SU-DHL-6 (cell line): ENCODE data around the gene PDLIM5.
"Not testable (repeated sequence)": the region's sequence is repeated elsewhere in the genome, so short reads cannot be mapped to it uniquely, and the experiment has no call there.

Experiments used
- H2AFZ ChIP-seq: fragments of 200-600 bp; sonication (generic); 2 replicates; pipeline ENCODE4 v1.6.1; 2014; ENCODE audit warnings: low read depth, mild to moderate bottlenecking, moderate library complexity, mixed read lengths, antibody characterized with exemption, low read length; ENCODE audit not compliant: severe bottlenecking
- H3F3A ChIP-seq: fragments of 200-600 bp; shearing (Covaris generic); 2 replicates; pipeline ENCODE4 v1.6.0; 2016; ENCODE audit warnings: antibody characterized with exemption, mild to moderate bottlenecking; ENCODE audit not compliant: insufficient read depth
- H3K27ac ChIP-seq: fragments of 200-600 bp; sonication (generic); 2 replicates; pipeline ENCODE4 v1.5.1; 2016; ENCODE audit warnings: low read depth, mild to moderate bottlenecking, low read length, moderate library complexity, mixed read lengths
- H3K27me3 ChIP-seq: fragments of 200-600 bp; sonication (generic), shearing (Covaris generic); 2 replicates; pipeline ENCODE4 v1.6.0; 2014; ENCODE audit warnings: mild to moderate bottlenecking, low read length
- H3K36me3 ChIP-seq: fragments of 200-600 bp; sonication (generic); 2 replicates; pipeline ENCODE4 v1.6.1; 2014; ENCODE audit warnings: mild to moderate bottlenecking, low read length, mixed read lengths
- H3K4me2 ChIP-seq: fragments of 300-600, 200-600 bp; shearing (Covaris generic), sonication (generic); 2 replicates; pipeline ENCODE4 v1.6.0; 2014; ENCODE audit warnings: low read length, low read depth, mild to moderate bottlenecking; ENCODE audit not compliant: poor library complexity, severe bottlenecking
- H3K4me3 ChIP-seq: fragments of 200-600 bp; sonication (generic); 2 replicates; pipeline ENCODE4 v1.5.1; 2014; ENCODE audit warnings: antibody characterized with exemption, low read length, mild to moderate bottlenecking, mixed read lengths; ENCODE audit not compliant: insufficient read depth, poor library complexity, severe bottlenecking
- H3K79me2 ChIP-seq: fragments of 200-600 bp; sonication (generic); 2 replicates; pipeline ENCODE4 v1.6.1; 2014; ENCODE audit warnings: mild to moderate bottlenecking, low read length, moderate library complexity; ENCODE audit not compliant: insufficient read depth
- H3K9ac ChIP-seq: fragments of 200-600 bp; sonication (generic); 2 replicates; pipeline ENCODE4 v1.7.0; 2014; ENCODE audit warnings: mild to moderate bottlenecking, low read length
- H3K9me2 ChIP-seq: fragments of 200-600 bp; sonication (generic); replicated peaks from 2 replicates; pipeline ENCODE4 v1.6.1; 2014; ENCODE audit warnings: low read length; ENCODE audit not compliant: insufficient read depth
- H3K9me3 ChIP-seq: fragments of 200-600 bp; sonication (generic); 2 replicates; pipeline ENCODE4 v1.6.1; 2014; ENCODE audit warnings: low read length, mixed read lengths; ENCODE audit not compliant: insufficient read depth
- H4K20me1 ChIP-seq: fragments of 200-600 bp; sonication (generic); 2 replicates; pipeline ENCODE4 v1.6.1; 2014; ENCODE audit warnings: low read depth, mild to moderate bottlenecking, antibody characterized with exemption, low read length, moderate library complexity, mixed read lengths
- EZH2phosphoT487 ChIP-seq: fragments of 200-600 bp; sonication (generic), shearing (Covaris generic); conservative IDR thresholded peaks from 2 replicates; pipeline ENCODE4 v1.6.1; 2018; ENCODE audit warnings: mild to moderate bottlenecking, antibody characterized with exemption, low read length, moderate library complexity, mixed read lengths
- TF ChIP-seq, protein P1 (sequence below): fragments of 200-600 bp; sonication (generic); IDR thresholded peaks from one replicate; pipeline ENCODE4 v1.5.1; 2017; ENCODE audit warnings: antibody characterized with exemption, mild to moderate bottlenecking, low read length, moderate library complexity; ENCODE audit not compliant: insufficient read depth, poor library complexity, severe bottlenecking

Gene PDLIM5

DNA sequence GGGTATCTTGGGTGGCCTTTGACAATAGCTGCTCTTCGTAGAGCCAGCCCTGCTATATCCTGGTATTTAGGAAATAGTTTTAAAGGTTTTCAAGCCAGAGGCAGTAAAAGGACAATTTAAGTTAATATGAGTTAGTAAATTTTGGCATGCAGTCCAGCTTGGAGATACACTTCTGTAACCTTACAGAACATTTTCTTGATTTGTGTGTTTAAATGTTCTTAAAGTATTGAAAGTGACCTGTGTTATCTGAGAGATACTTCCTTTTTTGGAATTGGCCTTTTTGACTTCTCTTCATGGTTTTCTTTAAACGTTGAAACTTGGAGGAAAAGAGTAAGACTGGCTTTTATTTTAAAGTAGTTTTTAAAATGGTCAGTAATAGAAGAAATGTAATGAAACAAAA is 25.5 kb downstream of the PDLIM5 start:
- H3K9ac ChIP-seq, result no peak overlapping the region
- no peaks in the 10 kb centered on the region for H3K79me2 ChIP-seq
- H3K27ac ChIP-seq, result no peak overlapping the region
- H3K9me3 ChIP-seq, result no peaks in the 10 kb centered on the region
- H3F3A ChIP-seq, result no peaks in the 10 kb centered on the region
- H3K4me2 ChIP-seq, result no peak overlapping the region
- TF ChIP-seq, protein P1, sequence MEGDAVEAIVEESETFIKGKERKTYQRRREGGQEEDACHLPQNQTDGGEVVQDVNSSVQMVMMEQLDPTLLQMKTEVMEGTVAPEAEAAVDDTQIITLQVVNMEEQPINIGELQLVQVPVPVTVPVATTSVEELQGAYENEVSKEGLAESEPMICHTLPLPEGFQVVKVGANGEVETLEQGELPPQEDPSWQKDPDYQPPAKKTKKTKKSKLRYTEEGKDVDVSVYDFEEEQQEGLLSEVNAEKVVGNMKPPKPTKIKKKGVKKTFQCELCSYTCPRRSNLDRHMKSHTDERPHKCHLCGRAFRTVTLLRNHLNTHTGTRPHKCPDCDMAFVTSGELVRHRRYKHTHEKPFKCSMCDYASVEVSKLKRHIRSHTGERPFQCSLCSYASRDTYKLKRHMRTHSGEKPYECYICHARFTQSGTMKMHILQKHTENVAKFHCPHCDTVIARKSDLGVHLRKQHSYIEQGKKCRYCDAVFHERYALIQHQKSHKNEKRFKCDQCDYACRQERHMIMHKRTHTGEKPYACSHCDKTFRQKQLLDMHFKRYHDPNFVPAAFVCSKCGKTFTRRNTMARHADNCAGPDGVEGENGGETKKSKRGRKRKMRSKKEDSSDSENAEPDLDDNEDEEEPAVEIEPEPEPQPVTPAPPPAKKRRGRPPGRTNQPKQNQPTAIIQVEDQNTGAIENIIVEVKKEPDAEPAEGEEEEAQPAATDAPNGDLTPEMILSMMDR, result no peak
- TF ChIP-seq EZH2phosphoT487, result no peak
- no peaks in the 10 kb centered on the region for H3K36me3 ChIP-seq
- H3K9me2 ChIP-seq, result no peaks in the 10 kb centered on the region
- H3K4me3 ChIP-seq, result no peak overlapping the region
- no peaks in the 10 kb centered on the region for H3K27me3 ChIP-seq
- no peaks in the 10 kb centered on the region for H4K20me1 ChIP-seq
- no peak overlapping the region for H2AFZ ChIP-seq

DNA sequence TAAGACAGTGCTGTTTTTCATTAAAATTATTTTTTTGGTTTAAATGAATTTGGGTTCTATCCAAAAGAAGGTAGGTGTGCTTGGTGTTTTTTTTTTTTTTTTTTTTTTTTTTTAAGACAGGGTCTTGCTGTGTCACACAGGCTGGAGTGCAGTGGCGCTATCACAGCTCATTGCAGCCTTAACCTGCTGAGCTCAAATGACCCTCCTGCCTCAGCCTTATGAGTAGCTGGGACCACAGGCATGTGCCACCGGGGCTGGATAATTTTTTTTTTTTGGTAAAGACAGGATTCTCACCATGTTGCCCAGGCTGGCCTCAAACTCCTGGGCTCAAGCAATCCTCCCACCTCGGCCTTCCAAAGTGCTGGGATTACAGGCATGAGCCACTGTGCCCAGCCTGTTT is 27.1 kb downstream of the PDLIM5 start:
- not testable (repeated sequence) for H3K4me3 ChIP-seq, H3F3A ChIP-seq, H2AFZ ChIP-seq, H4K20me1 ChIP-seq, H3K9me3 ChIP-seq, H3K9ac ChIP-seq, H3K79me2 ChIP-seq, H3K27me3 ChIP-seq, H3K4me2 ChIP-seq, H3K27ac ChIP-seq, H3K36me3 ChIP-seq, H3K9me2 ChIP-seq

DNA sequence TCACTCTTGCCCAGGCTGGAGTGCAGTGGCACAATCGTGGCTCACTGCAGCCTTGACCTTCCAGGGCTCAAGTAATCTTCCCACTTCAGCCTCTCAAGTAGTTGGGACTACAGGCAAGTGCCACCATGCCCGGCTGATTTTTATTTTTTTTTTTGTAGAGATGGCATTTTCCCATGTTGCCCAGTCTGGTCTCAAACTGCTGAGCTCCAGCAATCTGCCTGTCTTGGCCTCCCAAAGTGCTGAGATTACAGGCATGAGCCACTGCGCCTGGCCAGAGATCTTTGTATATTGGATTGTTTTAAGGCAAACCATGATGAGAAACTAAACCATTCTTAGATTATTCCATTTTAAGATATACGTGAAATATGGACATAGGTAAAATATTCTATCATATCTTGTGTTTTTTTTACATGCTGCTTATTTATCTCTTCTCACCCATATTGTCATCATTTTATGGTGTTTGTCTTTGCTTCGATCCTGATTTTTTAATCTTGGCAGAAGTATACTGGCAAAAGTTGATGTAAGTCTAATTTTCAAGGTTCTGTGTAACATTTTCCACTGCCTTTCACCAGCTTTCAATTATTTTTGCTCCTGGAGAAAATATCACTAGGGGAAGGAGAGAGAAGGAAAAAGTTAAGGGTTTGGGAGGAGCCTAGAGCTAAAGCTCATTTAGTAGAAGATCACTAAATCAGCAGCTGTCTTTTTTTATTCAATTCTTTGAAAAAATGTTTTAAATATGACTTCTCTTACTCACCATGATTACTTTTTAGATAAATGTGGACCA is 27.8 kb downstream of the PDLIM5 start:
- no peaks in the 10 kb centered on the region for H4K20me1 ChIP-seq
- no peak overlapping the region for H3K4me3 ChIP-seq
- no peaks in the 10 kb centered on the region for H3K9me3 ChIP-seq
- no peaks in the 10 kb centered on the region for H3K36me3 ChIP-seq
- H2AFZ ChIP-seq, result no peak overlapping the region
- no peak overlapping the region for H3K9ac ChIP-seq
- no peak overlapping the region for H3K27ac ChIP-seq
- no peaks in the 10 kb centered on the region for H3K79me2 ChIP-seq
- TF ChIP-seq, protein P1, result no peak
- no peak for TF ChIP-seq EZH2phosphoT487
- H3K9me2 ChIP-seq, result no peaks in the 10 kb centered on the region
- no peaks in the 10 kb centered on the region for H3K27me3 ChIP-seq
- H3K4me2 ChIP-seq, result no peak overlapping the region
- H3F3A ChIP-seq, result no peaks in the 10 kb centered on the region

DNA sequence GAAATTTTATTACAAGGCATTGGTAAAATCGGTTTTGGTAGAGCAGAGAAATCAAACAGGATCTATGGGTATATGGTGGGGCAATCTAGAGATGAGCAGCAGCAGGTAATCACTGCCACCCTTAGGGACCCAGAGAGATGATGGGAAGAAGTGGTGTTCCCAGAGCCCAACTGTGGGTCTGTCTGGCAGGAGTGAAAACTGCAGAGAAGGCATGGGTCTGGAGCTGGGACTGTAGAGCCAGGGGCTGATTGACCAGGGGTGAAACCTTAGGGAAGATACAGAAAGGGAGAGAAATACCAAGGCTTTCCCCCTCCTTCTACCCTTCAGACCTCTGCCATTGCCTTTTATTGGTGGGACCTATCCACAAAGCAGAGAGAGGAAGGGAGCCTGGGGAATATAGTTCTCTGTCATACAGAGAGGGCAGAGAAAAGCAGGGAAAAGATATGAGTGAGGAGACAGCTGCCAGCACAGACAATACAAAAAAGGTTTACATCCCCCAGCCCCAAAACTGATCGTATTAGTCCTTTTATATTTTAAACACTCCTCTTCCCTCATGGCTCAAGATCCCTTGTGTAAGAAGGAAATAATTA is 28.7 kb downstream of the PDLIM5 start:
- Histone ChIP-seq H3K4me3 (no peak overlapping the region), H3K27me3 (no peaks in the 10 kb centered on the region), H3K9me2 (no peaks in the 10 kb centered on the region), H3K9ac (no peak overlapping the region), H4K20me1 (no peaks in the 10 kb centered on the region), H2AFZ (no peak overlapping the region), H3K9me3 (no peaks in the 10 kb centered on the region), H3K36me3 (no peaks in the 10 kb centered on the region), H3F3A (no peaks in the 10 kb centered on the region), H3K27ac (no peak overlapping the region), H3K79me2 (no peaks in the 10 kb centered on the region), H3K4me2 (no peak overlapping the region)
- TF ChIP-seq, protein P1, result no peak
- TF ChIP-seq EZH2phosphoT487, result no peak
